BLaER1 (cell line): ENCODE results near the gene TNFRSF17.

Experiments
- H3K27ac ChIP-seq: shearing (Covaris generic); formaldehyde crosslinking; 2 replicates; pipeline ENCODE4 v1.8.1; 2022
- H3K27me3 ChIP-seq: shearing (Covaris generic); formaldehyde crosslinking; 2 replicates; pipeline ENCODE4 v1.8.1; 2022
- H3K36me3 ChIP-seq: shearing (Covaris generic); formaldehyde crosslinking; 2 replicates; pipeline ENCODE4 v1.8.1; 2022
- H3K4me1 ChIP-seq: shearing (Covaris generic); formaldehyde crosslinking; 2 replicates; pipeline ENCODE4 v1.8.1; 2022
- H3K4me2 ChIP-seq: shearing (Covaris generic); formaldehyde crosslinking; 2 replicates; pipeline ENCODE4 v1.8.1; 2022
- H3K4me3 ChIP-seq: shearing (Covaris generic); formaldehyde crosslinking; 2 replicates; pipeline ENCODE4 v1.8.1; 2022
- H3K9ac ChIP-seq: shearing (Covaris generic); formaldehyde crosslinking; 2 replicates; pipeline ENCODE4 v1.8.1; 2022
- H3K9me3 ChIP-seq: shearing (Covaris generic); formaldehyde crosslinking; 2 replicates; pipeline ENCODE4 v1.8.1; 2022
- H4K20me1 ChIP-seq: shearing (Covaris generic); formaldehyde crosslinking; 2 replicates; pipeline ENCODE4 v1.8.1; 2022
- Cebpa-rat ChIP-seq: shearing (Covaris generic); IDR thresholded peaks from 2 replicates; pipeline ENCODE4 v1.8.1; 2022

Gene TNFRSF17

GRCh38 chr16:12017558-12017957, 52.5 kb downstream of the TNFRSF17 start:
- no peak for TF ChIP-seq Cebpa-rat
- no peaks in the 10 kb centered on the region for H4K20me1 ChIP-seq
- no peak overlapping the region for H3K4me2 ChIP-seq
- no peak overlapping the region for H3K9ac ChIP-seq
- peaks cover 57% of the 10 kb centered on the region for H3K4me1 ChIP-seq
- no peaks in the 10 kb centered on the region for H3K9me3 ChIP-seq
- no peaks in the 10 kb centered on the region for H3K36me3 ChIP-seq
- no peak overlapping the region for H3K27ac ChIP-seq
- no peak overlapping the region for H3K4me3 ChIP-seq
- H3K27me3 ChIP-seq, result no peaks in the 10 kb centered on the region
